GM23248 (cell line): ENCODE results near the gene TBL3. TPM values are rescaled to one million over a fixed set of nuclear protein-coding genes. Genes with fewer than 3 reads are reported as not detected.

ENCODE experiments used
- DNase-seq: peaks from one replicate; pipeline ENCODE4 v3.0.0-alpha.2; 2015
- H2AFZ ChIP-seq: fragments of 200-600 bp; sonication (generic); 2 replicates; pipeline ENCODE4 v1.6.1; 2016; ENCODE audit warnings: antibody characterized with exemption
- H3F3A ChIP-seq: fragments of 200-600 bp; sonication (generic); 2 replicates; pipeline ENCODE4 v1.6.1; 2016; ENCODE audit warnings: mild to moderate bottlenecking, antibody characterized with exemption, mixed run types; ENCODE audit not compliant: insufficient read depth
- H3K27ac ChIP-seq: fragments of 200-600 bp; sonication (generic); 2 replicates; pipeline ENCODE4 v1.5.1; 2016; ENCODE audit warnings: mild to moderate bottlenecking
- H3K27me3 ChIP-seq: fragments of 200-600 bp; sonication (generic); replicated peaks from 2 replicates; pipeline ENCODE4 v1.6.1; 2016; ENCODE audit warnings: mild to moderate bottlenecking; ENCODE audit not compliant: insufficient read depth
- H3K36me3 ChIP-seq: fragments of 200-600 bp; sonication (generic); 2 replicates; pipeline ENCODE4 v1.6.1; 2016; ENCODE audit warnings: low read depth, mild to moderate bottlenecking
- H3K4me1 ChIP-seq: fragments of 200-600 bp; sonication (generic); 2 replicates; pipeline ENCODE4 v1.6.1; 2016; ENCODE audit warnings: mild to moderate bottlenecking; ENCODE audit not compliant: insufficient read depth
- H3K4me2 ChIP-seq: fragments of 200-600 bp; sonication (generic); one replicate; pipeline ENCODE4 v1.6.1; 2016; ENCODE audit warnings: mild to moderate bottlenecking; ENCODE audit not compliant: unreplicated experiment
- H3K4me3 ChIP-seq: fragments of 200-600 bp; sonication (generic); 2 replicates; pipeline ENCODE4 v1.5.1; 2016; ENCODE audit warnings: mild to moderate bottlenecking
- H3K79me2 ChIP-seq: fragments of 200-600 bp; sonication (generic); 2 replicates; pipeline ENCODE4 v1.6.1; 2016; ENCODE audit warnings: mild to moderate bottlenecking; ENCODE audit not compliant: insufficient read depth
- H3K9ac ChIP-seq: fragments of 200-600 bp; sonication (generic); 2 replicates; pipeline ENCODE4 v1.6.1; 2016; ENCODE audit warnings: mild to moderate bottlenecking
- H3K9me2 ChIP-seq: fragments of 200-600 bp; sonication (generic); 2 replicates; pipeline ENCODE4 v1.6.1; 2016; ENCODE audit warnings: mixed run types, mild to moderate bottlenecking, moderate library complexity; ENCODE audit not compliant: insufficient read depth
- H3K9me3 ChIP-seq: fragments of 200-600 bp; sonication (generic); one replicate; pipeline ENCODE4 v1.6.1; 2017; ENCODE audit warnings: low read depth
- H4K20me1 ChIP-seq: fragments of 200-600 bp; sonication (generic); 2 replicates; pipeline ENCODE4 v1.6.0; 2016; ENCODE audit not compliant: insufficient read depth
- EZH2 ChIP-seq: fragments of 200-600 bp; sonication (generic); IDR thresholded peaks from 2 replicates; pipeline ENCODE4 v1.6.1; 2018; ENCODE audit warnings: antibody characterized with exemption, mild to moderate bottlenecking; ENCODE audit not compliant: insufficient read depth, poor library complexity, severe bottlenecking
- EZH2phosphoT487 ChIP-seq: fragments of 200-600 bp; sonication (generic); IDR thresholded peaks from 2 replicates; pipeline ENCODE4 v1.6.1; 2018; ENCODE audit warnings: antibody characterized with exemption, moderate library complexity, mild to moderate bottlenecking, low read depth; ENCODE audit not compliant: insufficient read depth
- WGBS, 2 experiments: methylation state at CpG; one replicate each; pipeline ENCODE4 v1.1.6; 2015 to 2017; ENCODE audit warnings: low lambda C conversion rate in 2 of 2, low coverage in 1 of 2; ENCODE audit errors: missing lambda C conversion rate in 2 of 2; 5-methylcytosine and 5-hydroxymethylcytosine counted together
- in situ Hi-C: fragments of 300-500 bp; cut with MboI; formaldehyde crosslinking; loops from 2 replicates; pipeline ENCODE4 v1.15.0; 2020
- polyA plus RNA-seq: library from polyadenylated mRNA; unstranded; fragments of >200 nt; fragmentation: Nextera tagmentation; extraction: Ambion mirVana; gene quantifications from 2 replicates; pipeline ENCODE4 v1.2.1, GENCODE V29; 2016
- total RNA-seq: library from RNA; depleted of rRNA; stranded (reverse); fragments of >200 nt; shearing (Covaris generic); gene quantifications from 2 replicates; pipeline ENCODE4 v1.2.3, GENCODE V29; 2014; rRNA removed

Gene TBL3
- total RNA-seq (43.7 and 68.5 TPM in 2 replicates), polyA plus RNA-seq (46.8 and 52.0 TPM in 2 replicates)

DNA sequence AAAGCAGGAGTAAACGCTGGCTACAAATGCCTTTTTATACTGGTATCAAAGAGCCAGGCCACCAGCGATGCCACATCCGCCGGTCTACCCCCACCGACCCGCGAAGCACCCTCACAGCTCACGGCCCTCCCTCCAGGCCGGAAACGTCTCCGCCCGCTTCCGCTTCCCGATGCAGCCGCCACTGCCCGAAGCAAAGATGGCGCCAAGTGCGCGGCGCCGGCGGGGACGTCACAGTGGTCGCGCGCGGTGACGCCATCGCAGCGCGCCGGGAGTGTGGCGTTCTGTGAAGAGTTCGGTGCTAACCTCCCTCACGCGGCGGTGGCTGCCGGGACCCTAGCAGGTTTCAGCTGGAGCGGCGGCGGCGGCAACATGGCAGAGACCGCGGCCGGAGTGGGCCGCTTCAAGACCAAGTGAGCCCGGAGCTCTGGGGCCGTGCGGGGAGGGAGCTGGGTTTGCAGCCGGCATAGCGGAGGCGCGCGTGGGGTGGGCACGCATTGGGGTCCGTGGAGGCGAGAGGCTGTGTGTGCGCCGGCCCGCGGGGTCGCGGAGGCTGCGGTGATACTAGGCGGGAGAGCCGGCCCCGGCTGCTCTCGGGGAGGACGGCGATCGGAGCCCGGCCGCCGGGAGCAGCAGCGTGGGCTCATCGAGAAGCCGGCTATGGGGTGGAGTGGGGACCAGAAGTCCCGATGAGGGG lies at the start of gene TBL3:
TBL3 (plus strand) TSS at position 258 of the 694 bp plus-strand sequence; CDS start at position 370, 112 bp downstream.
- 1 to 2% methylated on average over 64 to 77 of the region's 78 CpGs for WGBS, 2 experiments
- peak; percentile 97 for DNase-seq
- in situ Hi-C loops: no loop called here
- peak within 1 kb of the TSS; percentile 81 for H2AFZ ChIP-seq
- no peaks in the 10 kb centered on the region for H3K9me3 ChIP-seq
- H3K4me3 ChIP-seq: peak within 1 kb of the TSS; percentile 89
- no peaks in the 10 kb centered on the region; the same call in 1 of the 2 replicates for H3K36me3 ChIP-seq
- H3K9me2 ChIP-seq: no peaks in the 10 kb centered on the region
- H3K9ac ChIP-seq: peak within 1 kb of the TSS; percentile 92
- peak within 1 kb of the TSS; percentile 88 for H3K27ac ChIP-seq
- 0 out of 2 replicates have a peak, but pooled peaks cover 6% of the 10 kb centered on the region for H3K4me1 ChIP-seq
- peak within 1 kb of the TSS; percentile 89 for H3K4me2 ChIP-seq
- H4K20me1 ChIP-seq: no peaks in the 10 kb centered on the region
- no peak for TF ChIP-seq EZH2
- no peak for TF ChIP-seq EZH2phosphoT487
- no peaks in the 10 kb centered on the region for H3K27me3 ChIP-seq
- H3K79me2 ChIP-seq: peaks cover 33% of the 10 kb centered on the region
- no peaks in the 10 kb centered on the region for H3F3A ChIP-seq

DNA sequence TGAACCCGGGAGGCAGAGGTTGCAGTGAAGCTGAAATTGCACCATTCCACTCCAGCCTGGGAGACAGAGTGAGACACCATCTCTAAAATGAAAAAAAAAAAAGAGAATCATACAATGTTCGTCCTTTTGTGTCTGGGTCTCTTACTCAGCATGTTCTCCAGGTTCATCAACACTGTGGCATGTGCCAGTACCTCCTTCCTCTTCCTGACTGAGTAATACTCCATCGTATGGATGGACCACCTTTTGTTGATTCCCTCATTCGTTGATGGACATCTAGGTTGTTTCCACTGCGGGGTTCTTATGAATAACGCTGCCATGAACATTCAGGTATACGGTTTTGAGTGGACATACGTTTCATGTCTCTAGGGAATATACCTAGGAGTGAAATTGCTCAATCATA lies 49.5 kb upstream of the TBL3 start:
- H3K4me2 ChIP-seq: no peak overlapping the region
- whole genome bisulfite sequencing, 2 experiments: 68 to 72% methylated on average over 8 of the region's 8 CpGs
- no peaks in the 10 kb centered on the region for H4K20me1 ChIP-seq
- no peak for DNase-seq
- H3K9me3 ChIP-seq: no peaks in the 10 kb centered on the region
- H3K4me1 ChIP-seq: no peaks in the 10 kb centered on the region
- in situ Hi-C loops: no loop called here
- peaks cover 50% of the 10 kb centered on the region for H3K27me3 ChIP-seq
- no peak overlapping the region for H3K9ac ChIP-seq
- H3K4me3 ChIP-seq: no peak overlapping the region
- H3K36me3 ChIP-seq: no peaks in the 10 kb centered on the region
- no peaks in the 10 kb centered on the region for H3K79me2 ChIP-seq
- no peak overlapping the region for H2AFZ ChIP-seq
- TF ChIP-seq EZH2phosphoT487 (no peak), EZH2 (no peak)
- no peak overlapping the region for H3K27ac ChIP-seq
- H3K9me2 ChIP-seq: no peaks in the 10 kb centered on the region
- H3F3A ChIP-seq: no peaks in the 10 kb centered on the region

DNA sequence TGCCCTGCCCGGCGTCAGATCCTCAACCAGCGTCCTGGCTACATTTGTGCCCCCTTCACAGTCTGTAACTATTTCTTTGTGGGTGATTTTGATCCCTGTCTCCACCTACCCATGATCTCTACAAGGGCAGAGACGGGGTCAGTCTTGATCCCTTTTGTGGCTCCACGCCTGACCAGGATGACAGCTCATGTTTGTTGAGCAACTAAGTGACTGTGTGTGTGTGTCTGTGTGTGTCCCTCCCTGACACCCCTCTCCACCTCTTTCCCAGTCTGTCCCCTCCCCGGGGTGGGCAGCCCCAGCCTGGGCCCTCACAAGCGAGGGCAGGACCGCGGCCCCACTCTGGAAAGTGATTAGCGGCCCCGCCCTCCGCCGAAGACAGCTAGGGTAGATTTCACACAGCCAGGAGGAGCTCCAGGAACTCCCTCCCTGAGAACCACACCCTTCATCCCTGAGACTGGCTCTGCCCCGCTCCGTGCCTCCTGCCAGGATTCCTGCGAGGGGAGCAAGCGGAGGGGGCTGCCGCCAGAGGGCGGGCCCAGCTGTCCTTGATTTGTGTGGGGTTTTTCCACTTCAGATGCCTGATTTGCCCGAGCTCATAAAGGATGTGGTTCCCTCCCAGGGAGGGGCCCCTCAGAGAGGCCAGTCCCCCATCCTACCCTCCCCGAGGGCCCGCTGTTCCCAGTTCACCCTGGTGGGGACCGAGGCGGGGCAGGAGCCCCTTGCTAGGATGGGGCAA lies 48.4 kb upstream of the TBL3 start:
- Histone ChIP-seq H3K79me2 (no peaks in the 10 kb centered on the region), H3F3A (no peaks in the 10 kb centered on the region), H4K20me1 (no peaks in the 10 kb centered on the region), H3K9me3 (no peaks in the 10 kb centered on the region), H3K36me3 (no peaks in the 10 kb centered on the region), H3K9me2 (no peaks in the 10 kb centered on the region), H3K9ac (no peak overlapping the region), H3K4me2 (no peak overlapping the region), H3K27me3 (peaks cover 46% of the 10 kb centered on the region), H3K4me3 (no peak overlapping the region), H2AFZ (peak overlapping the region; percentile 66; the same call in 1 of the 2 replicates), H3K27ac (no peak overlapping the region), H3K4me1 (no peaks in the 10 kb centered on the region)
- in situ Hi-C loops: no loop called here
- WGBS, 2 experiments: 12 to 13% methylated on average over 19 to 24 of the region's 24 CpGs
- no peak for TF ChIP-seq EZH2phosphoT487
- peak; percentile 70 for DNase-seq

DNA sequence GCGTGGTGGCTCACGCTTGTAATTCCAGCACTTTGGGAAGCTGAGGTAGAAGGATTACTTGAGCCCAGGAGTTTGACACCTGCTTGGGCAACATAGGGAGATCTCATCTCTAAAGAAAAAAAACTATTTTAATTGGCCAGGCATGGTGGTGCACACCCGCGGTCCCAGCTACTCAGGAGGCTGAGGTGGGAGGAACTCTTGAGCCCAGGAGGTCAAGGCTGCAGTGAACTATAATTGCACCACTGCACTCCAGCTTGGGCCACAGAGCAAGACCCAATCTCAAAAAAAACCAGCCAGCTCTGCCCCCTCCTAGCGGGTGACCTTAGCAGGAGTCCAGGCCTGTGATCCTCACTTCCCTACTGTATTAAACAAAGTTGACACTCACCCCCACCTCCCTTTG lies 47.8 kb upstream of the TBL3 start:
- H3K4me3 ChIP-seq: no peak overlapping the region
- no peaks in the 10 kb centered on the region for H3F3A ChIP-seq
- in situ Hi-C loops: no loop called here
- peaks cover 39% of the 10 kb centered on the region for H3K27me3 ChIP-seq
- no peaks in the 10 kb centered on the region for H3K9me3 ChIP-seq
- H3K9me2 ChIP-seq: no peaks in the 10 kb centered on the region
- no peak overlapping the region for H3K4me2 ChIP-seq
- 72 to 85% methylated on average over 5 of the region's 5 CpGs for WGBS, 2 experiments
- H3K4me1 ChIP-seq: no peaks in the 10 kb centered on the region
- H3K9ac ChIP-seq: no peak overlapping the region
- H2AFZ ChIP-seq: no peak overlapping the region
- H4K20me1 ChIP-seq: no peaks in the 10 kb centered on the region
- H3K79me2 ChIP-seq: no peaks in the 10 kb centered on the region
- TF ChIP-seq EZH2 (no peak), EZH2phosphoT487 (no peak)
- no peak for DNase-seq
- H3K27ac ChIP-seq: no peak overlapping the region
- no peaks in the 10 kb centered on the region for H3K36me3 ChIP-seq
